Skin of body (tissue), 3 donors: Measurements from ENCODE around the gene VN1R5. TPM values are rescaled to one million over a fixed set of nuclear protein-coding genes. Genes with fewer than 3 reads are reported as not detected.

ENCODE experiments used
- DNase-seq: peaks from one replicate; lab custom pipeline; 2025; lab: John Stamatoyannopoulos, UW
- small RNA-seq: library from RNA; depleted of rRNA; stranded (forward); fragments of <200 nt; gene quantifications from one replicate; pipeline ENCODE3, GENCODE V24; 2014; ENCODE audit warnings: low replicate concordance
- total RNA-seq: library from RNA; depleted of rRNA; stranded (reverse); fragments of >200 nt; gene quantifications from one replicate; pipeline ENCODE4 v1.2.3, GENCODE V29; 2014

The VN1R5 gene
- total RNA-seq, 1 donor from 2014 or later, result not detected

- DNase-seq, result no peak
Measured at GRCh38 chr1:247299723-247300381, 44.0 kb downstream of the VN1R5 start.

- DNase-seq, result no peak
Measured at GRCh38 chr1:247300491-247301175, 44.8 kb downstream of the VN1R5 start.

GRCh38 chr1:247301176-247301540 is 45.3 kb downstream of the VN1R5 start:
- DNase-seq, result no peak

GRCh38 chr1:247303216-247303615 is 47.3 kb downstream of the VN1R5 start:
- no peak for DNase-seq

GRCh38 chr1:247304031-247304430 is 48.2 kb downstream of the VN1R5 start:
- DNase-seq, result no peak

Small RNAs within 50 kb of the gene (small RNA-seq; reads per million reads assigned to genes)
- gene RF00019, result not detected

Other genes with a start within 250 kb of the VN1R5 start
- gene ZNF695, start 248.0 kb upstream of the VN1R5 start, total RNA-seq, result 1.7 TPM
- gene ZNF670, start 177.3 kb upstream of the VN1R5 start, total RNA-seq, result 4.4 TPM
- gene ZNF669, start 151.7 kb upstream of the VN1R5 start, total RNA-seq, result 6.8 TPM
- gene ZNF124, start 84.1 kb upstream of the VN1R5 start, total RNA-seq, result 54.8 TPM
- 14.1 TPM for gene ZNF496, start 75.8 kb downstream of the VN1R5 start, total RNA-seq
- 2.8 TPM for gene NLRP3, start 160.1 kb downstream of the VN1R5 start, total RNA-seq
- gene OR2B11, start 202.0 kb downstream of the VN1R5 start, total RNA-seq, result not detected